Duodenal mucosa (tissue), 2 donors: ENCODE data around the gene MYO5B.

ENCODE experiments used
- H3K27ac ChIP-seq: one replicate; pipeline ENCODE4 v1.7.0; 2013; ENCODE audit warnings: low read depth, low read length
- H3K27me3 ChIP-seq, 2 donors: one replicate each; pipeline ENCODE4 v1.7.0; 2013; ENCODE audit warnings: low read length in 2 of 2, control low read depth in 1 of 2; ENCODE audit not compliant: insufficient read depth in 2 of 2, control insufficient read depth in 1 of 2
- H3K36me3 ChIP-seq, 2 donors: one replicate each; pipeline ENCODE4 v1.7.0; 2013; ENCODE audit warnings: low read length in 2 of 2, control low read depth in 1 of 2; ENCODE audit not compliant: insufficient read depth in 2 of 2, control insufficient read depth in 1 of 2
- H3K4me1 ChIP-seq, 2 donors: one replicate each; pipeline ENCODE4 v1.7.0; 2013; ENCODE audit warnings: low read length in 2 of 2, control low read depth in 1 of 2; ENCODE audit not compliant: insufficient read depth in 2 of 2, control insufficient read depth in 1 of 2
- H3K4me3 ChIP-seq, 2 donors: one replicate each; pipeline ENCODE4 v1.7.0; 2013; ENCODE audit warnings: low read length in 2 of 2, low read depth in 1 of 2
- H3K9ac ChIP-seq, 2 donors: one replicate each; pipeline ENCODE4 v1.7.0; 2013; ENCODE audit warnings: low read length in 2 of 2, low read depth in 1 of 2
- H3K9me3 ChIP-seq, 2 donors: one replicate each; pipeline ENCODE4 v1.7.0; 2013; ENCODE audit warnings: low read length in 2 of 2, control low read depth in 1 of 2; ENCODE audit not compliant: control insufficient read depth in 1 of 2

Gene MYO5B

GRCh38 chr18:50190236-50190635 lies 4.7 kb downstream of the MYO5B start:
- H3K27ac ChIP-seq = no peak overlapping the region
- H3K9me3 ChIP-seq = no peaks in the 10 kb centered on the region
- no peak overlapping the region for H3K4me3 ChIP-seq
- peaks cover 3 to 5% of the 10 kb centered on the region in 2 donors for H3K27me3 ChIP-seq
- peaks cover 6 to 22% of the 10 kb centered on the region in 2 donors for H3K4me1 ChIP-seq
- no peak overlapping the region for H3K9ac ChIP-seq
- no peaks in the 10 kb centered on the region for H3K36me3 ChIP-seq

DNA sequence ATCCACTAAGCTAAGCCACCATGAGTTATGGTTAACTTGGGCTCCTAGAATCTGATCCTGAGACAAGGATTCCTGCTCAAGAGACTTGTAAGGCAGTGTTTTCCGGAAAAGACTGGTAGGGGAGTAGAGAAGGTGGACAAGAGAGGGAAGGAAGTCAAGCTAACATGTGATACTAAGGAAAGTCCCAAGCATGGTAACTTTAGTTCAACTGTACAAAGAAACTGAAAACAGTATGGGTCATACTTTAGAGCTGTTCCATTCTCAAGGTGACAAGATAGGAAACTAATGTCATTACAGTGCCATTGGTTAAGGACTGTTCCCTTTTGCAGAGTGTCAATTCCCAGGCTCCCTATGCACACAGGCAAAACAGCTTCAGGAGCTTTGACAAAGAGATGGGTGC lies 5.8 kb downstream of the MYO5B start:
- Histone ChIP-seq H3K36me3 (no peaks in the 10 kb centered on the region), H3K9ac (no peak overlapping the region), H3K27me3 (peaks cover 5 to 6% of the 10 kb centered on the region in 2 donors), H3K27ac (peak overlapping the region; percentile 43), H3K4me1 (peaks cover 6 to 22% of the 10 kb centered on the region in 2 donors), H3K9me3 (no peaks in the 10 kb centered on the region), H3K4me3 (no peak overlapping the region)

GRCh38 chr18:50188652-50189051 lies 6.3 kb downstream of the MYO5B start:
- Histone ChIP-seq H3K27ac (peak overlapping the region; percentile 43), H3K9ac (no peak overlapping the region), H3K4me3 (no peak overlapping the region), H3K36me3 (no peaks in the 10 kb centered on the region), H3K9me3 (no peaks in the 10 kb centered on the region), H3K27me3 (peaks cover 3 to 8% of the 10 kb centered on the region in 2 donors), H3K4me1 (peaks cover 6 to 22% of the 10 kb centered on the region in 2 donors)

- Histone ChIP-seq H3K36me3 (no peaks in the 10 kb centered on the region), H3K9ac (no peak overlapping the region), H3K4me1 (peaks cover 6 to 22% of the 10 kb centered on the region in 2 donors), H3K9me3 (no peaks in the 10 kb centered on the region), H3K27ac (no peak overlapping the region), H3K27me3 (peaks cover 0 to 5% of the 10 kb centered on the region in 2 donors), H3K4me3 (no peak overlapping the region)
Observed at GRCh38 chr18:50187659-50188058, 7.3 kb downstream of the MYO5B start.

DNA sequence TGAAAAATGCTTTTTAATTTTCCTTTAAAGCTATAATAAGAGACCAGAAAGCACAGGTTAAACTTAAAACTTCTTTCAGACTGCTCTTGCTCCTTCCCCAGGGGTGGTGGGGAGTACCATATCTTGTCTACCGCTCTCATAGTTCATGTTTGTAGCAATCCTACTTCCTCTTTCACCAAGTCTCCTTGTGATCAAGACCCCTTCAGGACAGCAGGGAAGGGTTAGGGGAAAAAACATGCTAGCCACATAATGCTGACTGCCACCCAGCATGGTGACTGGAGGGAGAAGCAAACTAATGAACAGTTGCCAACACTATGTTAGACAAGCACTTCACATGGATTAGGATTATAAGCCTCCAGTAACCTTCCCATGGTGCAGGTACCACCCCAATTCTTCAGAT lies 8.6 kb downstream of the MYO5B start:
- H3K4me3 ChIP-seq = no peak overlapping the region
- H3K36me3 ChIP-seq = no peaks in the 10 kb centered on the region
- H3K27me3 ChIP-seq = peaks cover 0 to 5% of the 10 kb centered on the region in 2 donors
- no peak overlapping the region for H3K27ac ChIP-seq
- no peak overlapping the region for H3K9ac ChIP-seq
- peaks cover 6 to 18% of the 10 kb centered on the region in 2 donors for H3K4me1 ChIP-seq
- no peaks in the 10 kb centered on the region for H3K9me3 ChIP-seq

DNA sequence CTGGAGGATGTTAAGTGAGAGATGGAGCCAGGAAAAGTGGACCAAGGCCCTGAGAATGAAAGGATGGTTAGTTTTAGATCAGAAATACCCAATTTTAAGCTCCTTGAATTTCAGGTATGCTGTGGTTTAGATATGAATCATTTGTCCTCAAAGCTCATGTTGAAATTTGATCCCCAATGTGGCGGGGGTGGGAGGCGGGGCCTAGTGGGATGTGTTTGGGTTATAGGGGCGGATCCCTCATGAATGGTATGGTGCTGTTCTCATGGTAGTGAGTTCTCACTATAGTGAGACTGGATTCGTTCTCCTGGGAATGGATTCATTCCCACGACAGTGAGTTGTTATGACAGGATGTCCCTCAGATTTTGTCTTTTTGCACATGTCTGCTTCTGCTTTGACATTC lies 11.4 kb downstream of the MYO5B start:
- H3K36me3 ChIP-seq = peaks cover 0 to 3% of the 10 kb centered on the region in 2 donors
- no peaks in the 10 kb centered on the region for H3K4me1 ChIP-seq
- no peak overlapping the region for H3K27ac ChIP-seq
- peaks cover 0 to 5% of the 10 kb centered on the region in 2 donors for H3K27me3 ChIP-seq
- H3K4me3 ChIP-seq = no peak overlapping the region
- no peak overlapping the region for H3K9ac ChIP-seq
- H3K9me3 ChIP-seq = no peaks in the 10 kb centered on the region

DNA sequence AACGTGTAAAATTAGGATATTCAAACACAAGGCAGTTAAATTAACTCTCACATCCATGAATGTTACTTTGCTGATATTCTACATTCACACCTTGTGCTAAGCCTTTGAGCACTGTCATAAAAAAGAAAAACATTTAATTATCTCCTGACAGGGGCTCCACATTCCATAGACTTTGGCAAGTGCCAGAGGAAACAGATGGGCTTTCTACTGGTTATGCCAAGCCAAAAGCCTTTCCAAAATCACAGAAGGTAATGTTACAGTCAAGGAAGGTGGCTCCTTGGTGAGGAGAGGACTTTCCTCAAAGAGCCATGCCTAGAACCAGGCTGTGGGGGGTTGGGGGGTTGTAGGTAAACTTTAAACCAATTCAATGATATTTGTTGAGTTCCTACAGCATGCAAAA lies 12.4 kb downstream of the MYO5B start:
- no peaks in the 10 kb centered on the region for H3K9me3 ChIP-seq
- no peak overlapping the region for H3K27ac ChIP-seq
- H3K4me3 ChIP-seq = no peak overlapping the region
- H3K4me1 ChIP-seq = peaks cover 0 to 1% of the 10 kb centered on the region in 2 donors
- H3K27me3 ChIP-seq = peaks cover 0 to 5% of the 10 kb centered on the region in 2 donors
- peaks cover 0 to 3% of the 10 kb centered on the region in 2 donors for H3K36me3 ChIP-seq
- no peak overlapping the region for H3K9ac ChIP-seq

DNA sequence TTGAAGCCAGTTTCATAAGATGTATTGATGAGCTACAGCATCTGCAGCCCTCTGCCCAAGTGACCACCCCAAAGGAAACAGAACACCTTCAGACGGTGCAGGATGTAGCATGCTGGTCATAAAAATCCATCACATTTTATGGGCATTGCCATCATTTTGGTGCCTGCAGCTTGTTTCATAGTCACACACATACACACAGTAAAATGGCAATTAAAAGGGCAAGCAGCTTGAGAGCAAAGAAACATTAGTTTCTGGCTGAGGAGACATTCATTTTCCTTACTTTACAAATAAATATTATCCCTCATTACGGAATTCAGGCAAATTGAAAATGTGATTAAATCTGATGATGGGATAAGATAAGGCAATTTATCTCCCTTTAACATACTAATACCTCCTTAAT lies 13.4 kb downstream of the MYO5B start:
- peaks cover 0 to 3% of the 10 kb centered on the region in 2 donors for H3K36me3 ChIP-seq
- H3K27ac ChIP-seq = no peak overlapping the region
- H3K9me3 ChIP-seq = no peaks in the 10 kb centered on the region
- peaks cover 0 to 5% of the 10 kb centered on the region in 2 donors for H3K4me1 ChIP-seq
- no peak overlapping the region for H3K4me3 ChIP-seq
- no peak overlapping the region for H3K9ac ChIP-seq
- H3K27me3 ChIP-seq = peaks cover 0 to 5% of the 10 kb centered on the region in 2 donors

DNA sequence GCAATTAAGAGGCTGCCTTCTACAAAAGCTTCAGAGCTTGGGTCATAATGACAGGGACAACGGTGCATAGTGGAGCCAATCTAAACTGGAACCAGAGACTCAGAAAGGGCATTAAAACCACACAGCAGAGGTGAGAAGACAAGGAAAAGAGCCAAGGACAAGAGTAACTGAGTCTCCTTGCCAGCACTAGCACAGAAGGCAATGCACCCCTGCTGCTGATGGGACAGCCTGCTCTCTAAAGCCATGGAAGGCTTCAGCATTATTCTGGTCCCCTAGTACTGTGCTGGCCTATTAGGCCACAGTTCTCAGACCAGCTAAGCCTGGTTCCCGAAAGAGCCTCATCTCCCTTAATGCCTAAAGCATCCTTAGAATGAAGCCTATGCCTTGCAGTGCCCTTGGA lies 15.5 kb downstream of the MYO5B start:
- no peaks in the 10 kb centered on the region for H3K9me3 ChIP-seq
- no peak overlapping the region for H3K4me3 ChIP-seq
- no peak overlapping the region for H3K9ac ChIP-seq
- H3K27ac ChIP-seq = no peak overlapping the region
- H3K4me1 ChIP-seq = peaks cover 0 to 5% of the 10 kb centered on the region in 2 donors
- peaks cover 0 to 3% of the 10 kb centered on the region in 2 donors for H3K36me3 ChIP-seq
- peaks cover 0 to 5% of the 10 kb centered on the region in 2 donors for H3K27me3 ChIP-seq

DNA sequence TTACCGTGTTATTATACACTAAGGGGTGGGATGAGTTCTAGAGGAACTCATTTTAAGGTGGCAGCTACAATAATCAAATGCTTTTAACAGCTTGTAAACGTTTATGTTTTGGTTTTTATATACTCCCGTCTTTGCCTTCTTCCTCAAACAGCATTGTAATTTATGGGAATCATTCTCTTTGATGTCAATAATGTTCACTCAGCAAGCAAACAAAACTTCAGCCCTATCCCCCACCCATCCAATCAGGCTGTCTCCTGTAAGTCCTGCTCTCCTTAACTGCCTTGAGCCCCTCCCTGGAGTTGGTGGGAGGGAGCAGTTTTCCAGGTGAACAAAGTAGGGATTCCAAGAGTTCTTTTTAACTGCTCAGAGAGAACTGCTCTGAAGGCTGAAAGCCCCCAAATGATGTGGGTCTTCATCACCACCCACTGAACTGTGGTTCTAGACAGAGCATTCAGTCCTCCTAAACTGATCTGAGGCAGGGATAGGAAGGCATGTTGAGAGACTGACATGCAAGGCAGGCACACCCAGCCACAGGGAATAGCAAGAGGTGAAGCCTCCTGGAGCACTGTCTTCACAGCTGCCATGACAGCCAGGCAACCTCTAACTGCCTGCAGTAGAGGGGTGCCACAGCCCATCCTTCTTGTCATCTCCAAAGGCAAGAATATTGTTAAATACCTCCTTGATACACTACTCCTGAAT lies 17.5 kb downstream of the MYO5B start:
- H3K4me1 ChIP-seq = peaks cover 0 to 5% of the 10 kb centered on the region in 2 donors
- no peaks in the 10 kb centered on the region for H3K9me3 ChIP-seq
- H3K27me3 ChIP-seq = no peaks in the 10 kb centered on the region
- no peak overlapping the region for H3K9ac ChIP-seq
- H3K4me3 ChIP-seq = no peak overlapping the region
- H3K27ac ChIP-seq = no peak overlapping the region
- H3K36me3 ChIP-seq = peaks cover 0 to 3% of the 10 kb centered on the region in 2 donors
